Measurements from ENCODE around the gene DCLK3.

The DCLK3 gene

GRCh38 chr3:36811768-36812167, 47.4 kb upstream of the DCLK3 start:
- H3K4me3 ChIP-seq (replicated peaks; ENCODE audit: insufficient read depth, low read length) = no peak overlapping the region
- no peak overlapping the region for H3K27ac ChIP-seq (replicated peaks)
- H3K27me3 ChIP-seq (ENCODE audit: insufficient read depth, poor library complexity, severe bottlenecking) = no peaks in the 10 kb centered on the region
- DNase-seq (ENCODE audit: low read depth in 1 of 2, low spot score in 1 of 2) = no peak
- TF ChIP-seq SPI1 (IDR thresholded peaks at IDR 0.05; ENCODE audit: borderline replicate concordance, low read depth) = no peak
- TF ChIP-seq CTCF (IDR thresholded peaks at IDR 0.05; ENCODE audit: insufficient read depth, low read length) = no peak
- TF ChIP-seq POLR2AphosphoS5 (IDR thresholded peaks at IDR 0.05; ENCODE audit: low read depth) = no peak
- TF ChIP-seq, protein P1, sequence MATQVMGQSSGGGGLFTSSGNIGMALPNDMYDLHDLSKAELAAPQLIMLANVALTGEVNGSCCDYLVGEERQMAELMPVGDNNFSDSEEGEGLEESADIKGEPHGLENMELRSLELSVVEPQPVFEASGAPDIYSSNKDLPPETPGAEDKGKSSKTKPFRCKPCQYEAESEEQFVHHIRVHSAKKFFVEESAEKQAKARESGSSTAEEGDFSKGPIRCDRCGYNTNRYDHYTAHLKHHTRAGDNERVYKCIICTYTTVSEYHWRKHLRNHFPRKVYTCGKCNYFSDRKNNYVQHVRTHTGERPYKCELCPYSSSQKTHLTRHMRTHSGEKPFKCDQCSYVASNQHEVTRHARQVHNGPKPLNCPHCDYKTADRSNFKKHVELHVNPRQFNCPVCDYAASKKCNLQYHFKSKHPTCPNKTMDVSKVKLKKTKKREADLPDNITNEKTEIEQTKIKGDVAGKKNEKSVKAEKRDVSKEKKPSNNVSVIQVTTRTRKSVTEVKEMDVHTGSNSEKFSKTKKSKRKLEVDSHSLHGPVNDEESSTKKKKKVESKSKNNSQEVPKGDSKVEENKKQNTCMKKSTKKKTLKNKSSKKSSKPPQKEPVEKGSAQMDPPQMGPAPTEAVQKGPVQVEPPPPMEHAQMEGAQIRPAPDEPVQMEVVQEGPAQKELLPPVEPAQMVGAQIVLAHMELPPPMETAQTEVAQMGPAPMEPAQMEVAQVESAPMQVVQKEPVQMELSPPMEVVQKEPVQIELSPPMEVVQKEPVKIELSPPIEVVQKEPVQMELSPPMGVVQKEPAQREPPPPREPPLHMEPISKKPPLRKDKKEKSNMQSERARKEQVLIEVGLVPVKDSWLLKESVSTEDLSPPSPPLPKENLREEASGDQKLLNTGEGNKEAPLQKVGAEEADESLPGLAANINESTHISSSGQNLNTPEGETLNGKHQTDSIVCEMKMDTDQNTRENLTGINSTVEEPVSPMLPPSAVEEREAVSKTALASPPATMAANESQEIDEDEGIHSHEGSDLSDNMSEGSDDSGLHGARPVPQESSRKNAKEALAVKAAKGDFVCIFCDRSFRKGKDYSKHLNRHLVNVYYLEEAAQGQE (IDR thresholded peaks at IDR 0.05; ENCODE audit: insufficient replicate concordance, low read depth) = no peak
- TF ChIP-seq GABPA (IDR thresholded peaks at IDR 0.05; ENCODE audit: low read depth) = no peak

GRCh38 chr3:36804295-36805055, 40.1 kb upstream of the DCLK3 start:
- DNase-seq (ENCODE audit: low read depth in 1 of 2, low spot score in 1 of 2) = no peak
- no peak overlapping the region for H3K4me3 ChIP-seq (replicated peaks; ENCODE audit: insufficient read depth, low read length)
- H3K27ac ChIP-seq (replicated peaks) = no peak overlapping the region
- TF ChIP-seq GABPA (IDR thresholded peaks at IDR 0.05; ENCODE audit: low read depth) = no peak
- TF ChIP-seq POLR2AphosphoS5 (IDR thresholded peaks at IDR 0.05; ENCODE audit: low read depth) = no peak
- no peak for TF ChIP-seq SPI1 (IDR thresholded peaks at IDR 0.05; ENCODE audit: borderline replicate concordance, low read depth)
- TF ChIP-seq, protein P1 (IDR thresholded peaks at IDR 0.05; ENCODE audit: insufficient replicate concordance, low read depth) = no peak
- no peak for TF ChIP-seq CTCF (IDR thresholded peaks at IDR 0.05; ENCODE audit: insufficient read depth, low read length)
- no peaks in the 10 kb centered on the region for H3K27me3 ChIP-seq (ENCODE audit: insufficient read depth, poor library complexity, severe bottlenecking)

- TF ChIP-seq, protein P1 (IDR thresholded peaks at IDR 0.05; ENCODE audit: insufficient replicate concordance, low read depth) = no peak
- no peak for TF ChIP-seq POLR2AphosphoS5 (IDR thresholded peaks at IDR 0.05; ENCODE audit: low read depth)
- no peak for TF ChIP-seq SPI1 (IDR thresholded peaks at IDR 0.05; ENCODE audit: borderline replicate concordance, low read depth)
- no peak for TF ChIP-seq GABPA (IDR thresholded peaks at IDR 0.05; ENCODE audit: low read depth)
- TF ChIP-seq CTCF (IDR thresholded peaks at IDR 0.05; ENCODE audit: insufficient read depth, low read length) = no peak
- Histone ChIP-seq H3K27me3 (ENCODE audit: insufficient read depth, poor library complexity, severe bottlenecking) (no peaks in the 10 kb centered on the region), H3K4me3 (replicated peaks; ENCODE audit: insufficient read depth, low read length) (no peak overlapping the region), H3K27ac (replicated peaks) (no peak overlapping the region)
- no peak for DNase-seq (ENCODE audit: low read depth in 1 of 2, low spot score in 1 of 2)
These were observed 38.9 kb upstream of the DCLK3 start for GRCh38 chr3:36803091-36803791.
